SH-SY5Y (cell line): ENCODE data around the gene ABLIM2.

ENCODE experiments used
- GATA2 ChIP-seq: IDR thresholded peaks from 2 replicates; pipeline ENCODE4 v1.6.1; 2011; ENCODE audit warnings: mild to moderate bottlenecking, low read depth, low read length
- GATA3 ChIP-seq: IDR thresholded peaks from 2 replicates; pipeline ENCODE4 v1.6.1; 2011; ENCODE audit warnings: low read depth, mild to moderate bottlenecking, low read length, moderate library complexity

DNA sequence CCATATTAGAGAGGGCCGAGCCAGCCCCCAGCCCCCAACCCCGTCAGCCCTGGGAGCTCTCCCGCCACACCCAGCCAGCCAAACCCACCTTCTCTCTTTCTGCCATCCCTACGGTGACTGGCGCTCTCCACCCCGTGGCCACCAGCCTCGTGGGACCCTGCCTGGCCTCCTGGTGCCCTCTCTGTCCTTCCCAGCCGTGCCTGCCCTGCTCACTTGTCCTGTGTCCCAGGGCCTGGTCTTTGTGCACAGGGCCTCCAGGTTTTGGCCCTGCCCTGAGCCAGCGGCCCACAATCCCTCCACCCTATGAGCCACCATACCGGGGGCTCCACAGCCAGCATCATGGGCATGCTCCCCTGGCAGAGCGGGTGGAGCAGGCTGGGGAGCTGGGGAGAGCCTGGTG lies 77.4 kb downstream of the ABLIM2 start:
- TF ChIP-seq GATA2, result no peak
- no peak for TF ChIP-seq GATA3
